AG09309 (cell line): ENCODE results near the gene SLC35A5.

Experiments
- DNase-seq: peaks from one replicate; pipeline ENCODE4 v3.0.0-alpha.2; 2010; ENCODE audit warnings: low read depth
- H3K4me3 ChIP-seq: 2 replicates; pipeline ENCODE4 v1.5.1; 2011; ENCODE audit warnings: mild to moderate bottlenecking, low read depth, low read length, moderate library complexity; ENCODE audit not compliant: control insufficient read depth
- TF ChIP-seq, protein P1 (sequence below): IDR thresholded peaks from 2 replicates; pipeline ENCODE4 v1.5.1; 2011; ENCODE audit warnings: mild to moderate bottlenecking, low read depth, low read length, inconsistent platforms; ENCODE audit not compliant: insufficient read depth, control insufficient read depth; ENCODE audit errors: missing control alignments

SLC35A5 gene

DNA sequence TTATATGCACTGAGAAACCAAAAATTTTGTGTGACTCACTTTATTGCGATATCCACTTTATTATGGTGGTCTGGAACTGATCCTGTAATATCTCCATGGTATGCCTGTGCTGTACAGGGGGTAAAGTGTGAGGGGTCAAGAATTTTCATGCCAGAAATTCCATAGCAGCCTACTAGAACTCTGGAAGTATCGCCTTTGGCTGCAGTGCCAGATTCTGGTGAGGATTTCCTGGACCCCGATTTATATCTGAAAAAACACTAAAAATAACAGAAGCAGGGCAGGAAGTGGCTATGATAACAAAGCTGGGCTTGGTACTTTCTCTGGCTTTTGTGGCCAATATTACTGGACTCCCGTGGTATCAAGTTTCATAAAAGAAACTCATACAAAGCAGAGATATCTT is 42.7 kb downstream of the SLC35A5 start:
- TF ChIP-seq, protein P1, sequence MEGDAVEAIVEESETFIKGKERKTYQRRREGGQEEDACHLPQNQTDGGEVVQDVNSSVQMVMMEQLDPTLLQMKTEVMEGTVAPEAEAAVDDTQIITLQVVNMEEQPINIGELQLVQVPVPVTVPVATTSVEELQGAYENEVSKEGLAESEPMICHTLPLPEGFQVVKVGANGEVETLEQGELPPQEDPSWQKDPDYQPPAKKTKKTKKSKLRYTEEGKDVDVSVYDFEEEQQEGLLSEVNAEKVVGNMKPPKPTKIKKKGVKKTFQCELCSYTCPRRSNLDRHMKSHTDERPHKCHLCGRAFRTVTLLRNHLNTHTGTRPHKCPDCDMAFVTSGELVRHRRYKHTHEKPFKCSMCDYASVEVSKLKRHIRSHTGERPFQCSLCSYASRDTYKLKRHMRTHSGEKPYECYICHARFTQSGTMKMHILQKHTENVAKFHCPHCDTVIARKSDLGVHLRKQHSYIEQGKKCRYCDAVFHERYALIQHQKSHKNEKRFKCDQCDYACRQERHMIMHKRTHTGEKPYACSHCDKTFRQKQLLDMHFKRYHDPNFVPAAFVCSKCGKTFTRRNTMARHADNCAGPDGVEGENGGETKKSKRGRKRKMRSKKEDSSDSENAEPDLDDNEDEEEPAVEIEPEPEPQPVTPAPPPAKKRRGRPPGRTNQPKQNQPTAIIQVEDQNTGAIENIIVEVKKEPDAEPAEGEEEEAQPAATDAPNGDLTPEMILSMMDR, result no peak
- H3K4me3 ChIP-seq, result no peak overlapping the region
- peak; percentile 95 for DNase-seq

DNA sequence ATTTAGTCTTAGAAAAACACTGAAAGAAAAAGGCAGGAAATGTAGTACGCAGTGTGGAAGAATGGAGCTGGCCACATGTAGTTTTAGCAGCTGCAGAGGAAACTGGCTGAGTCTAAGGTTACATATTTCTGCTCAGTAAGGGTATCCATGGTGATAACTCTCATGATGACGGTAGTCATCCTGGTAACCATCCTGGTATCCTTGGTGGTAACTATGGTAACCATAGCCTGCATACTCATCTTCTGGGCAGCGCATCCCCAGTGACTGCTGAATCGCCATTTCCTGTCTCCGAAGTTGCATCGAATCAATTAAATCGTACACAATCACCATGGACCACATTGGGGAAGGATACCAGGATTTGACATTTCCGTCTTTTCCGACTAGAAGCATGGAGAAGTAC is 43.4 kb downstream of the SLC35A5 start:
- TF ChIP-seq, protein P1, result no peak
- peak; percentile 97 for DNase-seq
- H3K4me3 ChIP-seq, result no peak overlapping the region

DNA sequence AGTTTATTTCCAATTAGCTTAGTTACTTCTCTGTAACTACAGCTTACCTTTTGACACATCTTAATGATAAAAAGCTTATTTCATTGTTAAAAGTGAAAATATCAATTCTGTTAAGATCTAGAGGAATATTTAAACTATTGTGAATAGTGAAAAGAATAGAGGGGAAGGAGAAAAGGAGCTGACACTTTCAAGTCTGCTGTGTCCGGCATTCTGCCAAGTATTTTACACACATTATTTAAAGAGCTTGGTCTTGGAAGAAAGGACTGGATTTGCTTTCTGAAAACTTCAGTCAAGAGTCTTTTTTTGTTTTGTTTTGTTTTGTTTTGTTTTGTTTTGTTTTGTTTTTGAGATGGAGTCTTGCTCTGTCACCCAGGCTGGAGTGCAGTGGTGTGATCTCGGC is 44.3 kb downstream of the SLC35A5 start:
- DNase-seq, result no peak
- H3K4me3 ChIP-seq, result no peak overlapping the region
- TF ChIP-seq, protein P1, result no peak

DNA sequence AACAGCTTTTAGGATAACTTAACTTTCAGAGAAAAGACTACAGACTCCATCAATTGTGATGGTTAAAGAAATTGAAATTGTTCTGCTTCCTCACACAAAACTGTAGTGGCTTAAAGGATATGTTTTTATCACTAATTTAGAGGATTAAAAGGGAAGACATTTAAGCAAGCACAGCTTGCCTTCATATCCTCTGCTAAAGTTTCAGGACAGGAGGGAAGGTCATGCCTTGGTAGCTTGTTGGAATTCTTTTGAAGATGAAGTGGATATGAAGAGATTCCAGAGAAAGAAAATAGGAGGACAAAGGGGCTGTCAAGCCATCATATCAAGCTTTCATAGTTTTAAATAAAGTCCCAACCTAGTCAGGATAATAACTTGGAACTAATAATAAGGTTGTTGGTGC is 46.0 kb downstream of the SLC35A5 start:
- TF ChIP-seq, protein P1, result no peak
- DNase-seq, result no peak
- H3K4me3 ChIP-seq, result no peak overlapping the region

DNA sequence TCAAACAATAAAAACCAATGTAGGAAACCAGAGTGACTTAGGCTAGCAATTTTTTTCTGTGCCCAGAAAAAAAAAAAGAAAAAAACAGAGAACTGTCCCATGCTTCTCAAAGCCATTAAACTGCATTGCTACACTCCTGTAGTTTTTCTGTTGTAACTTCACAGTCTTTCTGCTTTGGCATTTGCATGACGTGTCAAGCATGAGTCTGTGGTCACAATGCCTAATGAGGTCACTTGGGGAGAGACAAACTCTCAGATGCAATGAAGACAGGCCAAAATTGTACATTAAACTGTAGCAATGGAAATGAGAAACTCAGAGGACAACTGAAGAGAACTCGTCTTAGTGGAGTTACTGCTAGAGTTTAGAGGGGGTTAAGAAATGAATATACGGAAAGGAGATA is 48.3 kb downstream of the SLC35A5 start:
- peak; percentile 78 for DNase-seq
- H3K4me3 ChIP-seq, result no peak overlapping the region
- TF ChIP-seq, protein P1, result no peak

DNA sequence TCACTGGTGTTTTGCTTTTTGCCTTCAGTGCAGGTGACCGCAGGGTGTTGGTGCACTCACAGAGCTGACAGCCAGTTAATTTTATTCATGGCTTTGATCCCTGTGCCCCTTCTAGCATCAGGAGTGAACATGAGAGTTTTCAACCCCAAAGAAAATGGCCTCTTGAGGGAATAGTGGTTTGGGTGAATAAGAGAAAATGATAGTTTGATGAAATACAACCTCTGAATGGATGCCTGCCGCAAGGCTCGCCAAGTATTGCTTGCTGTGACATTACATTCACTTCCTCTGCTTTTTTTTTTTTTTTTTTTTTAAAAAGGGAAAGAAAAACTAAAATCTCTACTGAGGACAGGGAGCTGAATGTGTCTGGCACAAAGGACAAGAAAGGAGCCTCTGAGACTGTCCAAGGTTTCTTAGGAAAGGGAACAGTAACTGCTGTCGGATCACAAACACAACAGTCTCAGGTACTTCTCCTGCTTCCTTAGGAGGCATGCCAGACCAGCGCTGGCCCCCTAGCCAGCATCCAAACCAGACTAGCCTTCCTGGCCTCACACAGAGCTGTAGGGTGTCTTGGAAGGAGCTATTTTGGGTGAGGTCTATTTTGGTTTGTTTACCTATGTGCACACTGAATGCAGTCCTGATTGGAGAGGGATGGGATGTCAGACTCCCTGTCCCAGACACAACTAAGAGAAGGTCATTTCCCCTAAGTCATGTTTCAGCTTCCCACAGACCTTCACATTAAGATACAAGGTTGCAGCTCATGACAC is 50.1 kb downstream of the SLC35A5 start:
- no peak for DNase-seq
- H3K4me3 ChIP-seq, result no peak overlapping the region
- TF ChIP-seq, protein P1, result no peak
